ENCODE data around the gene ACTL8. TPM values are rescaled to one million over a fixed set of nuclear protein-coding genes. Genes with fewer than 3 reads are reported as not detected.

The ACTL8 gene
- polyA plus RNA-seq, 1 donor (not counting 4 experiments of a cell fraction or from before 2014, with no cell fraction given): not detected

GRCh38 chr1:17735793-17736192 lies 19.3 kb upstream of the ACTL8 start:
- no peaks in the 10 kb centered on the region for H3K4me1 ChIP-seq (ENCODE audit: control insufficient read depth, extremely low read depth, insufficient read depth, low read length)
- H3K4me2 ChIP-seq (ENCODE audit: control insufficient read depth, extremely low read depth, insufficient read depth, low read depth, low read length): no peak overlapping the region
- H3K36me3 ChIP-seq (ENCODE audit: control insufficient read depth in 2 of 2, extremely low read depth in 1 of 2, insufficient read depth in 2 of 2, low read length in 2 of 2): no peaks in the 10 kb centered on the region
- dilution Hi-C loops (cut with MboI; ENCODE audit: extremely low pct_ligation_motif_present, low sequenced_read_pairs): no loop called here
- no peak overlapping the region for H3K27ac ChIP-seq (ENCODE audit: control insufficient read depth, insufficient read depth, low read length)
- FAIRE-seq: no peak
- no peak overlapping the region for H2AFZ ChIP-seq (ENCODE audit: control insufficient read depth, low read length)
- H4K20me1 ChIP-seq (ENCODE audit: control insufficient read depth, extremely low read depth, insufficient read depth, low read length): no peaks in the 10 kb centered on the region
- H3K4me3 ChIP-seq (ENCODE audit: control insufficient read depth in 2 of 3, extremely low read depth in 1 of 3, insufficient read depth in 2 of 3, low read depth in 1 of 3, low read length in 3 of 3): no peak overlapping the region
- H3K79me2 ChIP-seq (ENCODE audit: control insufficient read depth, insufficient read depth, low read length): no peaks in the 10 kb centered on the region
- TF ChIP-seq CTCF (optimal IDR thresholded peaks at IDR 0.05 in 1 of 3, IDR thresholded peaks at IDR 0.05 in 1 of 3, conservative IDR thresholded peaks at IDR 0.05 in 1 of 3; ENCODE audit: extremely low read depth in 1 of 3, insufficient read depth in 2 of 3, low read length in 3 of 3) (no peak), EZH2 (IDR thresholded peaks at IDR 0.05; ENCODE audit: low read length) (no peak)
- no peaks in the 10 kb centered on the region for H3K9me1 ChIP-seq (ENCODE audit: control insufficient read depth, extremely low read depth, insufficient read depth, low read length)
- no peak for DNase-seq (ENCODE audit: low read depth, low spot score)
- no peak overlapping the region for H3K9ac ChIP-seq (ENCODE audit: control insufficient read depth, extremely low read depth, insufficient read depth, low read length)
- no peaks in the 10 kb centered on the region for H3K9me3 ChIP-seq (ENCODE audit: control insufficient read depth, low read depth, low read length)
- no peaks in the 10 kb centered on the region for H3K27me3 ChIP-seq (ENCODE audit: control insufficient read depth, extremely low read depth, insufficient read depth, low read length)

- no peak overlapping the region for H3K4me2 ChIP-seq (ENCODE audit: control insufficient read depth, extremely low read depth, insufficient read depth, low read depth, low read length)
- DNase-seq (ENCODE audit: low read depth, low spot score) (no peak), FAIRE-seq (no peak)
- H4K20me1 ChIP-seq (ENCODE audit: control insufficient read depth, extremely low read depth, insufficient read depth, low read length): no peaks in the 10 kb centered on the region
- no peaks in the 10 kb centered on the region for H3K9me1 ChIP-seq (ENCODE audit: control insufficient read depth, extremely low read depth, insufficient read depth, low read length)
- TF ChIP-seq CTCF (optimal IDR thresholded peaks at IDR 0.05 in 1 of 3, IDR thresholded peaks at IDR 0.05 in 1 of 3, conservative IDR thresholded peaks at IDR 0.05 in 1 of 3; ENCODE audit: extremely low read depth in 1 of 3, insufficient read depth in 2 of 3, low read length in 3 of 3) (no peak), EZH2 (IDR thresholded peaks at IDR 0.05; ENCODE audit: low read length) (no peak)
- no peaks in the 10 kb centered on the region for H3K27me3 ChIP-seq (ENCODE audit: control insufficient read depth, extremely low read depth, insufficient read depth, low read length)
- no peaks in the 10 kb centered on the region for H3K36me3 ChIP-seq (ENCODE audit: control insufficient read depth in 2 of 2, extremely low read depth in 1 of 2, insufficient read depth in 2 of 2, low read length in 2 of 2)
- no peak overlapping the region for H3K9ac ChIP-seq (ENCODE audit: control insufficient read depth, extremely low read depth, insufficient read depth, low read length)
- no peak overlapping the region for H3K4me3 ChIP-seq (ENCODE audit: control insufficient read depth in 2 of 3, extremely low read depth in 1 of 3, insufficient read depth in 2 of 3, low read depth in 1 of 3, low read length in 3 of 3)
- no peak overlapping the region for H3K27ac ChIP-seq (ENCODE audit: control insufficient read depth, insufficient read depth, low read length)
- dilution Hi-C loops (cut with MboI; ENCODE audit: extremely low pct_ligation_motif_present, low sequenced_read_pairs): no loop called here
- H3K4me1 ChIP-seq (ENCODE audit: control insufficient read depth, extremely low read depth, insufficient read depth, low read length): no peaks in the 10 kb centered on the region
- no peaks in the 10 kb centered on the region for H3K9me3 ChIP-seq (ENCODE audit: control insufficient read depth, low read depth, low read length)
- no peaks in the 10 kb centered on the region for H3K79me2 ChIP-seq (ENCODE audit: control insufficient read depth, insufficient read depth, low read length)
- no peak overlapping the region for H2AFZ ChIP-seq (ENCODE audit: control insufficient read depth, low read length)
Observed at GRCh38 chr1:17736625-17737024, 18.5 kb upstream of the ACTL8 start.

Data from keratinocyte (primary cell).